OCI-LY7 (cell line): ENCODE measurements around the gene LAPTM5. TPM values are rescaled to one million over a fixed set of nuclear protein-coding genes. Genes with fewer than 3 reads are reported as not detected.

Source experiments
- BruUV-seq: library from RNA; stranded (reverse); fragments of 400-500 nt; replicated peaks from 2 replicates; lab custom pipeline; 2021; lab: Mats Ljungman, UMichigan
- CTCF ChIA-PET: fragments of 300-600 bp; sonication (Branson Sonifier 250); formaldehyde crosslinking; loops from one replicate; lab custom pipeline; 2022; ENCODE audit warnings: antibody characterized with exemption; ENCODE audit not compliant: unreplicated experiment; lab: Charles Lee
- POLR2A ChIA-PET: fragments of 300-600 bp; sonication (Branson Sonifier 250); formaldehyde crosslinking; loops from one replicate; lab custom pipeline; 2022; ENCODE audit warnings: antibody characterized with exemption; lab: Charles Lee
- DNase-seq: peaks from one replicate; pipeline ENCODE4 v3.0.0-alpha.2; 2015; ENCODE audit warnings: low spot score
- H2AFZ ChIP-seq: fragments of 200-600 bp; sonication (generic), shearing (Covaris generic); 2 replicates; pipeline ENCODE4 v1.6.1; 2014; ENCODE audit warnings: mild to moderate bottlenecking, antibody characterized with exemption, low read length, moderate library complexity
- H3K27ac ChIP-seq: fragments of 200-600 bp; sonication (generic); 2 replicates; pipeline ENCODE4 v1.5.1; 2014; ENCODE audit warnings: mixed run types, low read depth, mild to moderate bottlenecking, moderate library complexity, low read length, inconsistent platforms; ENCODE audit not compliant: poor library complexity, severe bottlenecking
- H3K36me3 ChIP-seq: fragments of 200-600 bp; sonication (generic); 2 replicates; pipeline ENCODE4 v1.6.1; 2014; ENCODE audit warnings: mild to moderate bottlenecking, antibody characterized with exemption, low read length, moderate library complexity, mixed read lengths; ENCODE audit not compliant: insufficient read depth
- H3K4me1 ChIP-seq: fragments of 200-600 bp; sonication (generic); 2 replicates; pipeline ENCODE4 v1.5.1; 2014; ENCODE audit warnings: mild to moderate bottlenecking, low read length; ENCODE audit not compliant: insufficient read depth, poor library complexity, severe bottlenecking
- H3K4me2 ChIP-seq: fragments of 200-600 bp; sonication (generic); 2 replicates; pipeline ENCODE4 v1.6.1; 2014; ENCODE audit warnings: mild to moderate bottlenecking, low read length
- H3K4me3 ChIP-seq: fragments of 200-600 bp; sonication (generic); 2 replicates; pipeline ENCODE4 v1.5.1; 2014; ENCODE audit warnings: mild to moderate bottlenecking, low read depth, low read length; ENCODE audit not compliant: poor library complexity, severe bottlenecking
- H3K79me2 ChIP-seq: fragments of 200-600 bp; sonication (generic); 2 replicates; pipeline ENCODE4 v1.6.1; 2016; ENCODE audit warnings: low read depth, mild to moderate bottlenecking, low read length, moderate library complexity, mixed read lengths; ENCODE audit not compliant: insufficient read depth
- H3K9me2 ChIP-seq: fragments of 200-600 bp; sonication (generic); 2 replicates; pipeline ENCODE4 v1.6.1; 2016; ENCODE audit warnings: mild to moderate bottlenecking, low read length, mixed read lengths; ENCODE audit not compliant: insufficient read depth
- H3K9me3 ChIP-seq: fragments of 200-600 bp; sonication (generic); 2 replicates; pipeline ENCODE4 v1.6.1; 2014; ENCODE audit warnings: mild to moderate bottlenecking, mixed run types, low read length, mixed read lengths
- H4K20me1 ChIP-seq: fragments of 200-600 bp; sonication (generic); 2 replicates; pipeline ENCODE4 v1.6.1; 2014; ENCODE audit warnings: mild to moderate bottlenecking, antibody characterized with exemption, low read length, moderate library complexity, mixed read lengths; ENCODE audit not compliant: insufficient read depth
- EZH2phosphoT487 ChIP-seq: fragments of 200-600 bp; sonication (generic); IDR thresholded peaks from 2 replicates; pipeline ENCODE4 v1.6.1; 2018; ENCODE audit warnings: low read depth, borderline replicate concordance, mild to moderate bottlenecking, mixed run types, antibody characterized with exemption, low read length, moderate library complexity, mixed read lengths
- intact Hi-C: fragments of 100-400 bp; cut with micrococcal nuclease; formaldehyde crosslinking; loops from one replicate; pipeline ENCODE4 v1.10.0; 2022; ENCODE audit not compliant: unreplicated experiment
- total RNA-seq, 2 experiments: library from RNA; depleted of rRNA in 1 of 2; stranded (reverse); fragments of >200 nt in 1 of 2; shearing (Covaris generic) in 1 of 2; gene quantifications; 2 replicates each; pipeline ENCODE4 v1.2.3, GENCODE V29; 2014 to 2022
- TF ChIP-seq, protein P1 (sequence below): fragments of 200-600 bp; sonication (generic); conservative IDR thresholded peaks from 2 replicates; pipeline ENCODE4 v1.5.1; 2014; ENCODE audit warnings: mild to moderate bottlenecking, antibody characterized with exemption, low read length, moderate library complexity, mixed read lengths

LAPTM5 gene
- total RNA-seq, 2 experiments from 2014 or later: 113 to 137 TPM

DNA sequence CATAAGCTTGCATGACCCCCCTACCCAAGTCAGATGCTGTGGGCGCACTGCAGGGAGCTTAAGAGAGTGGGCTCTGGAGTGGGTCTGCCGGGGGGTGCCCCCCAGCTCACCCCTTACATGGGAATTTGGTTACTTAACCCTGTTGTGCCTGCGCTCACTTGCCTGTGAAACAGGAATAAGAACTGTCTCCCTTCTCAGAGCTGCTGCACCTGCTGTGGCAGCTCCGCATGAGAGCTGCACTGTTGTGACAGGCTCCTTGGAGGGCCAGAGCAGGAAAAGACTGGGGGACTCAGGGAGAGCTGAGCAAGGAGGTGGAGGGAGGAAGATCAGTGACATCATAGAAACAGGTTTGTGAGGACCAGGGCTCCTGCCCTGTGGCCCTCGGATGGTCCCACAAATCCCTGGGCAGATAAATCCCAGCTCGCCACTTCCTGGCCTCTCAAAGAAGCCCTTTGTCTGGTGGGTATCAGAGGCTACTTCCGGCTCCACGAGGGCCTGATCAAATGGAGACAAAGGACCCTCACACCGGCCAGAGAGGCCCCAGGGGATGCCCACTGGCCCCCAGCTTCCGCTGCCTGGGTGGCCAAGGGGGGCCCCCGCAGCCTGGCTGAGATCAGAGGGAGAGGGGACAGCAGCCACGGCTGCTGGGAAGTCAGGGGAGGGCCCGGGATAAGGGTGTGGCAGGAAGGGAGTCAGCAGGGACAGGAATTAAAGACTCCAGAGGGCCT lies 28.9 kb upstream of the LAPTM5 start:
- no peak for TF ChIP-seq EZH2phosphoT487
- TF ChIP-seq, protein P1, sequence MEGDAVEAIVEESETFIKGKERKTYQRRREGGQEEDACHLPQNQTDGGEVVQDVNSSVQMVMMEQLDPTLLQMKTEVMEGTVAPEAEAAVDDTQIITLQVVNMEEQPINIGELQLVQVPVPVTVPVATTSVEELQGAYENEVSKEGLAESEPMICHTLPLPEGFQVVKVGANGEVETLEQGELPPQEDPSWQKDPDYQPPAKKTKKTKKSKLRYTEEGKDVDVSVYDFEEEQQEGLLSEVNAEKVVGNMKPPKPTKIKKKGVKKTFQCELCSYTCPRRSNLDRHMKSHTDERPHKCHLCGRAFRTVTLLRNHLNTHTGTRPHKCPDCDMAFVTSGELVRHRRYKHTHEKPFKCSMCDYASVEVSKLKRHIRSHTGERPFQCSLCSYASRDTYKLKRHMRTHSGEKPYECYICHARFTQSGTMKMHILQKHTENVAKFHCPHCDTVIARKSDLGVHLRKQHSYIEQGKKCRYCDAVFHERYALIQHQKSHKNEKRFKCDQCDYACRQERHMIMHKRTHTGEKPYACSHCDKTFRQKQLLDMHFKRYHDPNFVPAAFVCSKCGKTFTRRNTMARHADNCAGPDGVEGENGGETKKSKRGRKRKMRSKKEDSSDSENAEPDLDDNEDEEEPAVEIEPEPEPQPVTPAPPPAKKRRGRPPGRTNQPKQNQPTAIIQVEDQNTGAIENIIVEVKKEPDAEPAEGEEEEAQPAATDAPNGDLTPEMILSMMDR: no peak
- H3K4me1 ChIP-seq: peaks cover 8% of the 10 kb centered on the region
- DNase-seq: no peak
- no peak overlapping the region for H3K4me3 ChIP-seq
- ChIA-PET POLR2A (interaction anchor here (0.6 kb wide), 1 partner anchor 141 kb away, joined by 3 read pairs; no protein-coding TSS in a partner anchor), CTCF (no interaction called here)
- H3K36me3 ChIP-seq: no peaks in the 10 kb centered on the region
- no peaks in the 10 kb centered on the region for H3K9me2 ChIP-seq
- no peak overlapping the region for H2AFZ ChIP-seq
- intact Hi-C loops: no loop called here
- H3K79me2 ChIP-seq: no peaks in the 10 kb centered on the region
- H4K20me1 ChIP-seq: no peaks in the 10 kb centered on the region
- no peak overlapping the region for H3K27ac ChIP-seq
- H3K4me2 ChIP-seq: no peak overlapping the region
- BruUV-seq: no TSS peak
- H3K9me3 ChIP-seq: no peaks in the 10 kb centered on the region

DNA sequence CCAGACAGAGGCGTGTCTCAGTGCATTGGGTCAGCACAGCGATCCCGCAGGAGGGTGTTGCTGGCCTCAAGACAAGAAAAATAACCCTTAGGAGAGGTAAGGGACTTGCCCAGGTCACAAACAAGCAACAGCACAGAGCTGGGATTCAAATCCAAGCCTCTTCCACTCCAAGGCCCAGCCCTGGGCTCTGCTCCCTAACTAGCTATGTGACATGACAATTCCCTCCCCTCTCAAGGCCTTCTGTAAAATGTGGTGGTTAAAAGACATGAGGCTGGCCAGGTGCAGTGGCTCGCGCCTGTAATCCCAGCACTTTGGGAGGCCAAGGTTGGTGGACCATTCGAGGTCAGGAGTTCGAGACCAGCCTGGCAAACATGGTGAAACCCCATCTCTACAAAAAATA lies 28.1 kb upstream of the LAPTM5 start:
- TF ChIP-seq EZH2phosphoT487: no peak
- TF ChIP-seq, protein P1: no peak
- Histone ChIP-seq H3K36me3 (no peaks in the 10 kb centered on the region), H3K9me2 (no peaks in the 10 kb centered on the region), H4K20me1 (no peaks in the 10 kb centered on the region), H3K4me2 (no peak overlapping the region), H3K4me1 (peaks cover 4% of the 10 kb centered on the region), H3K79me2 (no peaks in the 10 kb centered on the region), H2AFZ (no peak overlapping the region), H3K9me3 (no peaks in the 10 kb centered on the region), H3K4me3 (no peak overlapping the region), H3K27ac (no peak overlapping the region)
- intact Hi-C loops: no loop called here
- ChIA-PET POLR2A (no interaction called here), CTCF (no interaction called here)
- no peak for DNase-seq
- BruUV-seq: no TSS peak

DNA sequence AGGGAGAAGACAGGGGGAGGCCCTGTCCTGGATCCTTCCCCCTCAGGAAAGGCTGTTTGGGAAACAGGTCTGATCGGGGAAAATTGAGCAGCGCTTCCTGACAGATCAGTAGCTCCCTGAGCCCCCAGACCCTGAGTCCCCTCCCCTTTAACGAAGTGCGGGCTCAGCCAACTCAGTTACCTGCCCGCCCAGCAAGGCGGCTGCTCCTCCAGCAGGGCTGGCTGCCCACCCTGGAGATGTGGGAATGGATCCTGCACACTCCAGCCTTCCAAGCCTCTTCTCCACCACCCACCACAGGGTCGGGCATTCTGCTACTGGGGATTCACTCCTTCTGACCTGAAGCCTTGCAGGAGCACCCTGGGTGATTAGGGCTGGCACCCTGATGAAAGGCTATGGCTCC lies 27.6 kb upstream of the LAPTM5 start:
- no peak overlapping the region for H3K4me3 ChIP-seq
- H3K9me3 ChIP-seq: no peaks in the 10 kb centered on the region
- CTCF ChIA-PET: no interaction called here
- no peaks in the 10 kb centered on the region for H3K79me2 ChIP-seq
- H3K4me1 ChIP-seq: peaks cover 6% of the 10 kb centered on the region
- H2AFZ ChIP-seq: no peak overlapping the region
- H3K36me3 ChIP-seq: no peaks in the 10 kb centered on the region
- TF ChIP-seq, protein P1: no peak
- no peak for TF ChIP-seq EZH2phosphoT487
- DNase-seq: no peak
- no peak overlapping the region for H3K4me2 ChIP-seq
- intact Hi-C loops: no loop called here
- no peaks in the 10 kb centered on the region for H4K20me1 ChIP-seq
- POLR2A ChIA-PET: no interaction called here
- no peaks in the 10 kb centered on the region for H3K9me2 ChIP-seq
- no TSS peak for BruUV-seq
- no peak overlapping the region for H3K27ac ChIP-seq
